Stimulated activated CD8-positive, alpha-beta memory T cell treated with anti-CD3 and anti-CD28 coated beads, Interleukin-4, amount 100 ng/mL, for 24 hours (primary cell): ENCODE results near the gene PLXNB1.
"Not testable (repeated sequence)": the region's sequence is repeated elsewhere in the genome, so short reads cannot be mapped to it uniquely, and the experiment has no call there.

Experiments
- DNase-seq: peaks from one replicate; pipeline ENCODE4 v3.0.0-alpha.2; 2020; ENCODE audit warnings: low read depth

PLXNB1 gene

DNA sequence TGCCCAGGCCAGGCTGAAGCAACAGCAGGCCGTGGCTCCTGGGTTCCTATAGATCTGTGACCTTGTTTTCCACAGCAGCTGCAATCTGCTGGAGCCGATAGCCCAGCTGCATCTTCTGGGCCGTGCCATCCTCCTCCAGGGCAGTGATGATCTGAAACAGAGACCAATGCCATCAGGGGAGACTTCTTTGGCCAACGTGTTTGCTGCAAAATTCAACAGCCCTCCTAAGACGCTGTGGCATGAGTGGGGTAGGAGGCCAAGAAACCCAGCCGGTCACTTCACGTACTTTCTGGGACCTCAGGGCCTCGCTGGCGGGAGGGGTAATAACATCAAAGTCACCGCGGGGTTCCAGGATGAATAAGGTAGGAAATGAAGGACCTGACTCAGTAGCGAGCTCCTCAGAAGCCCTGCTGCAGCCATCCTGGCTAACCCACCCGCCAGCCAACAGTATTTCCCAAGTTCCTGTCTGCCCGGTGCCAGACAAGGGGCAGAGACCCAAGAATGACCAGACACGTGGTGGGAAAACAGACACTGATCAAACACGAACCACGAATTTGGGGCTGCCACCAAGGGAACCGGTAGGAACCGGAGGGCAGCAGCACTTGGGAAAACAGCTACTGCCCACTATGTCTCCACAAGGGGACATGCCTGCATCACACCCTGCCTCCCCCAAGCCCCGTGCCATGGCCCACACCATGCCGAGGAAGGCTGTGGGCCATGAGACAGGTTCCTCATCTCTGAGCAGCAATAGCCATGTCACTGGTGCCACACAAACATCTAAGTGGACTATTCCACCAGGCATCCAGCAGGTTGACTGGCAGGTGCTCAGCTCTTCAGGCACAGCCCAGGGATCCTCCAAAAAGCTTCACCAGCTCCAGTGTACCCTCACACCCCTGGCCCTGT is 25.2 kb downstream of the PLXNB1 start:
- DNase-seq: no peak

DNA sequence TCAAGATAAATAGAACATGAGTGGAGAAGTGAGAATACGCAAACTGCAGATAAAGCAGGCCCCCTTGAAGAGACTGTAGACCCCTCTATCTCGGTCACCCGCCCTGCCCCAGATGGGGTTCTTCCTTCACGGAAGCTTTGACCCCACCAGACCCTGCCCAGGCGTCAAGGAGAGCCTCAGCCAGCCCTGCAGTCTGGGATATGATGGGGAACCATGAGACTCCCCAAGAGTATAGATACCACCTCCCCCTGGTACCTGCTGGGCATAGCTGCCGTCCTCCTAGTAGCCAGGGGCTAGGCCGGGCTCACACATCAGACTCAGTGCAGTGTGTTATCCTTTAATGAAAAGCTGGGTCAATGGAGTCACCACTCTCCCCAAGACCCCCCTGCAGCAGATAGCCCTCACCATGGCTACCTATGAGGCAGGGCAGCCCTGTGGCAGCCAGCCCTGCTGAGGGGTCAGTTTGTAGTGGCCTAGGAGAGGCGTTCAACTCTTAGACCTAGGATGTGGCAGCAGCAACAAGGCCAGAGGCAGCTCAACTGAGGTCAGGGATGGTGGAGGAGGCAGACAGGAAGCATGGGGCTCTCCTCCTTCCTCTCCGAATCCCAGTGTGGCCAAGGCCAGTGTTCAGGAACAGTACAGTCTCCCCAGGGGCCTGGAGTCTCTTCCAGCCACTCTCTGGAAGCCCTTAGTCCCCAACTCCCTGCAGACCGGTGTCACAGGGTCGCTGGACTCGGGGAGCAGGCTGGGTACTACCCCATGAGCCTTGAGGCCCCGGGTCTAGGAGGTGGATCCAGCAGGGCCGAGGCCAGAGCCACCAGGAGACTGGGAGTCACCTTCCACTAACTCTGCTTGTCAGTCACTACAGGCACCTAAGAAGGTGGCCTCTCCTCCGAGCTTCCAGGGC is 26.1 kb downstream of the PLXNB1 start:
- no peak for DNase-seq

DNA sequence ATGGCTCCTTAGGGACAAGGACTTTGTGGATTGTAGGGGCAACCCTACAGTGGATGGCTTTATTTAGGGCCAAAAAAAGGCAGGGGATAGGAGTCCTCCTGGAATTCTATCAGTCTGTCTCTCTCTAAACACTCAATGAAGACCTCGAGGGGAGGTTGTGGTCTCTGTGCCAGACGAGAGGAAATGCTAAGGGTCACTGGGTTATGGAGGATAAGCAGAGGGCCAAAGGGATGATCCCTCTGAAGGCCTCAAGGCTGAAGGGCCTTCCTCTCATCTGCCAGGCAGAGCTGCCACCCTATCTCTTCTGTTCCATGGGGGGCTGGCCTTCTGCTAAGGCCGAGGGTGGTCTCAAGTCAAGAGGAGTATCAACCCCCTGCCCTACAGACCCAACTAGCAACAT is 27.0 kb downstream of the PLXNB1 start:
- DNase-seq: no peak

DNA sequence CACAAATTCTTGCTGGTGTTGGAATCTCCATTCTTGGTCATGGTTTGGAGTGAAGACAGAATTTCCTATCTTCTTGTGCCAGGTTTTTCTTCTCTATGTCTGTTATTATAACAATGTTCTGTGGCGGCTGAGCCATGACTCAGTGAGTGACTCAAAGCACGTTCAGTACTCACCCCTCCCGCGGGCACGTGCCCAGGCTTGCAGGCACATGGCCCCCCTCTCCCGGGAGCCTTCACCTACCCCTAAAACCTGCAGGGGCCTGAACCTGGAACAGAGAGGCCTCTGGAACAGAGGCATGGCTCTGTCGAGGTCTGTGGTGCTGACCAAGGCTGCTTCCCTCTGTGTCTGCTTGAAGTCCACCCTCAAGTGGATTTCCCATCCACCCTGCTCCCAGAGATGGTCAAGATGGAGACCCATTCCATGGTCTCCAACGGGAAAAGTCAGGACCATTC is 27.6 kb downstream of the PLXNB1 start:
- DNase-seq: no peak

DNA sequence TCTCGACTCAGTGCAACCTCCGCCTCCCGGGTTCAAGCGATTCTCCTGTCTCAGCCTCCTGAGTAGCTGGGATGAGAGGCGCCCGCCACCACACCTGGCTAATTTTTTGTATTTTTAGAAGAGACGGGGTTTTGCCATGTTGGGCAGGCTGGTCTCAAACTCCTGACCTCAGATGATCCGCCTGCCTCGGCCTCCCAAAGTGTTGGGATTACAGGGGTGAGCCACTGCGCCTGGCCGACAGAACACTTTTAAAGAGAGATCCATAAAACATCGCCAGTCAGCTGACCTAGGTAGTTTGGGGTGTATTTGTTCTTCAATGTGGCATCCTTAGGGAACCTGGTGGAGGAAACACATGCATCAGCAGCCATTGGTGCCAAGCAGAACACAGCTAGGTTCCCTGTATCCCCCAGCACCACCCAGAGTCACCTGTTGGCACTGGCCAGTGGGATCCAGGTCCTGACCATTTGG is 28.4 kb downstream of the PLXNB1 start:
- not testable (repeated sequence) for DNase-seq

DNA sequence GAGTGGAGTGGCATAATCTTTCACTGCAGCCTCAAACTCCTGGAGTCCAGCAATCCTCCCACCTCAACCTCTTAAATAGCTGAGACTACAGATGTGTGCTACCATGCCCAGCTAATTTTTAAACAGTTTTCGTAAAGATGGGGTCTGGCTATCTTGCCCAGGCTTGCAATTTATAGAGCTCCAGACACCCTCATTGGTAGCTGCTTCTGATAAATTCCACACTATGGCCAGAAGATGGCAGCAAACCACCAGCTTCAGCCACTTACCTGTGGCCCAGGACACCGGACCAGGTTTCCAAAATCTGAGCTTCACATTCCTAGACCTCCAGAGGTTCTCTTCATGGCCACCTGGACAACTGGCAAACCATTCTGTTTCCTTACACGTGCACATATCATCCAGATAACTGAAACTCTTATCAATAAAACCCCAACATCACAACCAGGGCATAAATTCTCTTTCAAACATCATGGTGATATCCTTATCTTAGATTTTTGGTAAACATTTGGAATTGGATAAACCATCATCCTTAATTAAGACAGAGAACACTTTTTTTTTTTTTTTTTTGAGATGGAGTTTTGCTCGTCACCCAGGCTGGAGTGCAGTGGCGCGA is 29.0 kb downstream of the PLXNB1 start:
- peak; percentile 26 for DNase-seq

DNA sequence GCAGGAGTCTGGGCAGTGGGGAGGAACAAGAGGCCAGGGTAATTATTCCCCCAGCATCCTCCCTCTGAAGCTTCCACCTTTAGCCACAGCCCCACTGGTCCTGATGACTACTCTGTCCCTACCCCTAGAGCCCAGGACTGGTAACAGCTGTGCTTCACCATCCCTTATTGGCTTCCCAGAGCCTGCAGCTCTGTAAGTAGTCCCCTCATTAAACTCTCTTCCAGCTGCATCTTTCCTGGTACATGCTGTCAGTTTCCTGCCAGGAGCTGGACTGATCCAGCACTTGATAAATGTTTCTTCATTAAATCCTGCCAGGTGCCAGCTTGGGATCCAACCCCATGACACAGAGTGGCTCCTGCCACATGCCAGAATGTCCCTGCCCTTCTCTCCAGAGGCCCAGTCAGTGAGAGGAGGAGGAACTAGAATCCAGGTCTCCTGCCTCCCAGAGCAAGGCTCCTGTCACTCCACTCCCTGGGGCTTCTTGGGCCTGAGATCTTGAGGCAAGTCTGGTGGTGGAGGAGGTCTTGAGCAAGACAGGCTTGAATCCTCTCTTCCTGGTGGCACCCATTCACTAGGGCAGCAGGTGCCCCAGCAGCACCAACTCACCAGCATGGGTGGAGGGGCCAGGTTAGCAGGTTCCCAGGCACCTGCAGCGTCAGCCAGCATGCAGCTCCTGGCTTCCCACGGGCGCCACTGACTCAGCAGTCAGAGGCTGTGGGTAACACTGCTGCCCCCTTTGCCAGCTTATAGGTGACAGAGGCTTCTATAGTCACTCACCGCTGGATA is 30.3 kb downstream of the PLXNB1 start:
- DNase-seq: no peak

DNA sequence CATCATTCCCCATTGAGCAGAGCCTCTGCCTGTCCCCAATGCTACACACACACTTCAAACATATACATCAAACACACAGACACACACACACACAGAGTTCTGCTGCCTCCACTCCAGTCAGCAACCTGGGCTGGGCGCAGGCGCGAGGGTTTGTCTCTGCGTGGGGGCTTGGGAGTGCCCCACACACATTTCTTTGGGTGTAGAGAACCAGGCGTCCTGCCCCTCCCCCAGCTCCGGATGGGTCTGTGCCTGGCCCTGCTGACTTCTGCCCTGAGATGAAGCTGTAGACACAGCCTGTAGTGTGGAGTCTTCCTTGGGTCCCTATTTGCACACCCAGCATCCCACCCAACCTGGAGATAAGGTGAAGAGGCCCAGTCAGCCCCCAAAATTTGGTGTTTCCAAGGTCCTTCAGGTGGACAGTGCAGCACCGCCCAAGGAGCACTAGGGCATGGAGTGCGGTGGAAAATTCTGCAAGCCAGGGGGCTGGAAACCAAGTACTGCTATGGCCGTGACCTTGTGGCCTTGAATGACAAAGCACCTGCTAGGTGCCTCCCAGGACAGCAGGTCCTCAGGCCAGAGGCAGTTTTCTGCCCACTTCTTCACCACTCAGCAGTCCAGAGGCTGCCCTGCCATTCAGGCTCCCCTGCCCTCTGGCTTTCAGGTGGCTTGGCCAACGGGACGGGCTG is 31.0 kb downstream of the PLXNB1 start:
- no peak for DNase-seq

DNA sequence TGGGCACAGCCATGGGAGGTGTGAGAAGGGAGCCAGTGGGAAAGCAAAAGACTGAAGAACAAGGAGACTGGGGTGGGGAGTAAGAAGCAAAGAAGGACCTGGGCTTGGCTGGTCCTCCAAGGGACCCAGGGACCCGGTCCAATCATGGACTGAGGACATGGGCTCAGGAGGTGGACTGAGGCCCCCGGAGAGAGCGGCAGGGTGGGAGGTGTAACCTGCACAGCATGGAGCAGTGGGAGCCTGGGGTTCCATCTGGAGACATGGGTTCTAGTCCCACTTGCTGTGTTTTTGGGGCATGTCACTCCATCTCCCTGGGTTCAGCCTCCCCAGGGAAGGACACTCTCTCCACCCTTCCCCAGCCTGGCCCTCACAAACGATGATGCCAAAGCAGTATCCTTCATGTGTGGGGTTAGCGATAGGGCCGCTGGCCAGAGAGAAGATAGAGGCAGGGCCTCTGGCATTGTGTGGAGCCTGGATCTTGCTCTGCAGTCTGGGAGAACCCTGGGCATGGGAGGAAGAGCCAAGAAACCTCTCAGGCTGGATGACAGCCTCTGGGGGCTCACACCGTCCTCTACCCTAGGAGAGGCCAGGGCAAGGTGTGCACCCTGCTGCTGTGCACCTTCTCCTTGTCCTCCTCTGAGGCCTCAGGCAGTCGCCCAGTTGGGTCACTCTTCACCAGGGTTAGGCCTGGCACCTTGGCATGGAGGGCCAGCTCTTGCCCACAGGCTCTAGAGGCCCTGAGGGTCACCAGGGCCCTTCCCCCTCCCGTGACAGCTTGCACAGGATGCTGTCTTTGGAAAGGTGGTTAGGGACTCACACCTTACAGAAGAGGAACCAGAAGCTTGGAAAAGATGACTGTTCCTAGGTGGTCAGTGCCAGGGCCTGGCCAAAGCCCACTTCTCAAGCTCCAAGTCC is 31.9 kb downstream of the PLXNB1 start:
- DNase-seq: no peak

DNA sequence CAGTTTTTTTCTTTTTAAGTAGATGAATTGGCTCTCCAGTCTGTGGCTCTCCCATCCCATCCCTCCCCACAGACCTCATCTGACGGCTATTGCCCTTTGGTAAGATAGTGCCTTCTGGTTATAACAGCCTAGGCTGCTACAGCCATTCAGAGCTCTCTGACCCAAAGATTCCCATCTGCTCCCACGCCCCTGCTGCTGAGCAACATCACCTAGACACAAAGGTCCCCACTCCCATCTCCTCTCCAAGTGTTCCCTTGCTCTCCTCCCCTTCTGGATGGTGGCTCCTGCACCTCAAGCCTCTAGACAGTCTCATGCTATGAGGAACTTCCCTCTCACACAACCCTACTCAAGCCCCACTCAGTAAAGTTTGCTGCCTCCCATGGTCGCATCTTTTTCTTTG is 34.2 kb downstream of the PLXNB1 start:
- no peak for DNase-seq

DNA sequence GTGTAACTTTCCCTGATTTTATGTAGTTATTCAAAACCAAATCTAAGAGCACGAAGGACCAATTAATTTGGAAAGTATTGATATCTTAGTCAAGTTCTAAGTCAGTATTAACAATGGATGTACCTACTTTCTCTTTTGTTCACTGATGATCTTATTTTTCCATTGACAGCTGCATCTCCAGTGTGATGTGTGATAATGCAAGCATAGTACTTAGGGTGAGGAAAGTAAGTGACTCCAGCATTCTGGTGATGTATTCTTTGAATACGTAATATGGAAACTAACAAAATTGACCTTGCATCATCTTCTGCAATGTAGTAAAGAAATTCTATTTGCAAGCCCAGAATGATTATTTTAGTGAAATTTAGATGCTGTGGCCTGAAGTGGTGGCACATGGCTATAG is 35.5 kb downstream of the PLXNB1 start:
- DNase-seq: no peak

DNA sequence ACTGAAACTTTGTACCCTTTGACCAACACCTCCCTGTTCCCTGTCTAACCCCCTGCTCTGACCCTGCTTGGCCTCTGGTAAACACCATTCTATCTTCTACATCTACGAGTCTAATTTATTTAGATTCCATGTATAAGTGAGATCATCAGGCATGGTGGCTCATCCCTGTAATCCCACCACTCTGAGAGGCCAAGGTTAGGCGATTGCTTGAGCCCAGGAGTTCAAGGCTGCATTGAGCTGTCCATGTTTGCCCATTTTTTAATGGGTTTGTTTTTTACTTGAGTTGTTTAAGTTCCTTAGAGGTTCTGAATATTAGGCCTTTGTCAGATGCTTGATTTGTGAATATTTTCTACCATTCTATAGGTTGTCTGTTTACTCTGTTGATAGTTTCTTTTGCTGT is 40.9 kb downstream of the PLXNB1 start:
- no peak for DNase-seq

DNA sequence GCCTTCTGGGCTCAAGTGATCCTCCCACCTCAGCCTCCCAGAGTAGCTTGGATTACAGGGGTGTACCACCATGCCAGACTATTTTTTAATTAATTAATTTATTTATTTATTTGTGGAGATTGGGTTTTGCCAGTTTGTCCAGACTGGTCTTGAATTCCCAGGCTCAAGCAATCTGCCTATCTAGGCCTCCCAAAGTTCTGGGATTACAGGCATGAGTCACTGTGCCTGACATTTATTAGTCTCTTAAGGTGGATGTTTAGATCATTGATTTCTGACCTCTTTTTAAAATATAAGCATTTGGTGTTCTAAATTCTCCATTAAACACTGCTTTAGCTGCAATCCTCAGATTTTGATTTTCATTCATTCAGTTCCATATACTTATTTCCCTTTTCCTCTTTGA is 42.3 kb downstream of the PLXNB1 start:
- DNase-seq: no peak

DNA sequence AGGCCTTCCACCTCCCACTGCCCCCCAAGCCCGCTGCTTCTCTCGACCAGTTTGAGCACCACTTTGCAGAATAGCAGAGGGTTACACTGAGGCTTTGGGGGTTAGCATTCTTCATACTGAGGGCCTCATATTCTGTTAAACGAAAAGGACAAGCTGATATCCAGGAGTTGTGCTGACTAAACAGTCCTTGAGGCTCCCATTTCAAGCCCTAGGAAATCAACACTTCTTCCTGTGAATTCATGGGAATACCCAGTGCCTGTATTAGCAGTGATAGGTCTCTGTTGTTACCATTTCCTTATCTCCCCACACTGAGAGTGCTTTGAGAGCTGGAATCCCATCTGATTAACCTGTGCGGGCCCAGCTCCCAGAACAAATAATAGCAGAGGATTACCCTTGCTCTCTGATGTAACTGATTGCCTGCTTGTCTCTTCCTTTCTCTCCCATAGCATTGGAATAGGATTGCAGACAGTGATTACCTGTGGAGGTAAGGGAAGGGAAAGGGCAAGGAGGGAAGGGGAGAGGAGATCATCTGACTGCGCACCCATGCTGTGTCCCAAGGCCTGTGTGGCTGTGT is 56.9 kb downstream of the PLXNB1 start:
- DNase-seq: no peak

DNA sequence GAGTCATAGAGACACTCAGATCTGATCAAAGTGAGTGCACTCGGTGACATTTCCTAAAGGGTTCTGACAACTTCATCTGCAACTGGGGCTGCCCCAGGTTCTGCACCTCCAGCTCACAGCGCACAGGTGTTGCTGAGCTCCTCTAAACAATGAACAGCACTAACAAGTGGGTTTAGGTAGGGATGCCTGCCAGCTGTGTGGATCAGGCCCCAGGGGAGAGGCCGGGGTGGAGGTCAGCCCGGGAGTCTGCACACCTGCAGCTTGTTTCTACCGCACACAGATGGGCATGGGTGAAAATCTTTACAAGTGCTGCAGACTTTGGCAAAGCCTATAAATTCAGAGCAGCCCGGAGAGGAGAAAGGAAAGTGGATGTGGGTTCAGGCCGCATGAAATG is 57.5 kb downstream of the PLXNB1 start:
- DNase-seq: no peak

DNA sequence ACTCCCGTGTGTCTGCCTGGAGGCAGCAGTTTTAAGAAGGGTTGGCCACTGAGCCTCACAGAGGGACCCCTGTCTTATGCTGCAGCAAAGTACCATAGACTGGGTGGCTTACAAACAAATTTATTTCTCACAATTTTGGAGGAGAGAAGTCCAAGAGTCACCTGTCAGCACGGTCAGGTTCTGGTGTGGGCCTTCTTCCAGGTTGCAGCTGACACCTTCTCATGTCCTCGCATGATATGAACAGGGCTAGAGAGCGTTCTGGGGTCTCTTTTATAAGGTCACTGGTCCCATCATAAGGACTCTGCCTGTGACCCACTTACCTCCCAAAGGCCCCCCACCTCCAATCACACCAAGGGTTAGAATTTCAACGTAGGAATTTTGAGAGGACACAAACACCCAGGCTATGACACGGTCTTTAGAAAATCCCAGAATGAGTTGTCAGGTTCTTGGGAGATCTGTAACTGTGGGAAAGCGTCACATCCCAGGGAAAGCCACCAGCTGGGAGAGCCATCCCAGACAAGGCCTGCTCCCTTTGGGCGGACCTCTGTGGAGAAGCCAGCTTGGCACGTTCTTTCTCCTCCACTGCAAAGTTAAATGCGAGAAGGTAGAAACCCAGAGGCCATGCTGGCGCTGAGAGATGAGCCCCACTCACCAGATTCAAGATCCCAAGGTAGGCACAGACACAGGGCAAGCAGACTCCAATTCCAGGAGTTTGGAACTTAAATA is 58.1 kb downstream of the PLXNB1 start, which contains the start of gene FBXW12:
Gene FBXW12 (plus strand): TSS at position 569 of the 726 bp plus-strand sequence. CDS start 549 bp downstream, outside the sequence.
- no peak for DNase-seq

DNA sequence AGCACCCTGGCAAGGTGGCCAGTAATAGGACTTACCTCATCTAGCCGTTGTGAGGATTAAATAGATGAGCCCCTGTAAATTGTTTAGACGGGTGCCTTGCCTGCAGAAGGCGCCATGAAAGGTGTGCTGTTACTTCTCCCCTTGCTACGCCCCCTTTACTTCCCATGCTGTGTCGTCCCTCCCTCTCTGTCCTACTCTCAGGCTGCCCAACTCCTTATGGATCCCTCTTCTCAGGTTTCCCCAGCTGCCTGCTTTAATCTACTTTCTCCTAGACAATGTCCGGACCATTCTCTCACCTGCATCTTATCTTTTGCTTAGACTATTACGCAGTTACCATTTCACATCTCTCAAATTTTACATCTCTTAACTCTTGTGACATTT is 59.6 kb downstream of the PLXNB1 start:
- DNase-seq: no peak

DNA sequence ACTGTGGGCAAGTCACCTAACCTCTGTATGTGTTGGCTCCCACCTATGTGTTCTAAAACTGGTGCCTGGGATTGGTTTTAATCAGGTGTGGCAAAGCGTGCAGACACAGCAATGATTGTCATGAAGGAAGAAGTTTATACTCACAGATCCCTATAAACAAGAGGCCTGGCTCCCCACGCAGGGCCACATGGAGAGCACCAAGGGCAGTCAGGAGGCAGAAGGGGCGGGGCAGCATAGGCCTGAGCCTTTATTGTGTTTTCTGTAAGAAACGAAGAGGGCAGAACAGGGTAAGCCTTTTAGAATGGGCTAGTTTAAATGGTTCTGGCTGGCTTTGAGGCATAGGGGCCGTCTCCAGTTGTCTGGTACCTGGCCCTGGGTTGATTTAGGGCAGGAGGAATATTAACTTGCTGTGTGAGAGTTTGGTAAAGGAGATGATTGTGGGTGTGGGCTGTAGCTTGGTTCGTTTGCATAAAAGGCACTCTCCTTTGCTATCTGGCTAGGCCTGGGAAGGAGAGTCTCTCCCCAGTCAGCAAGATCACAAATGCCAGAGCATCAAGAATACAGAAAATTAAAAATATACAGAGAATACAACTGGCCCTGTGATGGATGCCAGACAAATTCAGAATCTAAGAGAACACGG is 60.1 kb downstream of the PLXNB1 start:
- no peak for DNase-seq
